ENCODE results near the gene TRABD.

The TRABD gene

GRCh38 chr22:50226875-50227165, 41.1 kb downstream of the TRABD start:
- Histone ChIP-seq H3K27ac (ENCODE audit: low read depth, low read length) (no peak overlapping the region), H3K9me3 (ENCODE audit: control insufficient read depth in 1 of 2, low read length in 2 of 2) (no peaks in the 10 kb centered on the region), H3K4me3 (ENCODE audit: low read depth in 1 of 2, low read length in 2 of 2) (no peak overlapping the region), H3K27me3 (ENCODE audit: control insufficient read depth in 1 of 2, insufficient read depth in 2 of 2, low read length in 2 of 2) (no peaks in the 10 kb centered on the region), H3K9ac (ENCODE audit: low read depth in 1 of 2, low read length in 2 of 2) (no peak overlapping the region), H3K36me3 (ENCODE audit: control insufficient read depth in 1 of 2, insufficient read depth in 2 of 2, low read length in 2 of 2) (peaks cover 19 to 60% of the 10 kb centered on the region in 2 donors), H3K4me1 (ENCODE audit: control insufficient read depth in 1 of 2, insufficient read depth in 2 of 2, low read length in 2 of 2) (no peaks in the 10 kb centered on the region)

GRCh38 chr22:50227579-50228215, 42.0 kb downstream of the TRABD start:
- Histone ChIP-seq H3K36me3 (ENCODE audit: control insufficient read depth in 1 of 2, insufficient read depth in 2 of 2, low read length in 2 of 2) (peaks cover 17 to 59% of the 10 kb centered on the region in 2 donors), H3K9ac (ENCODE audit: low read depth in 1 of 2, low read length in 2 of 2) (no peak overlapping the region), H3K27ac (ENCODE audit: low read depth, low read length) (no peak overlapping the region), H3K4me3 (ENCODE audit: low read depth in 1 of 2, low read length in 2 of 2) (no peak overlapping the region), H3K9me3 (ENCODE audit: control insufficient read depth in 1 of 2, low read length in 2 of 2) (no peaks in the 10 kb centered on the region), H3K27me3 (ENCODE audit: control insufficient read depth in 1 of 2, insufficient read depth in 2 of 2, low read length in 2 of 2) (no peaks in the 10 kb centered on the region), H3K4me1 (ENCODE audit: control insufficient read depth in 1 of 2, insufficient read depth in 2 of 2, low read length in 2 of 2) (no peaks in the 10 kb centered on the region)

- peaks cover 18 to 59% of the 10 kb centered on the region in 2 donors for H3K36me3 ChIP-seq (ENCODE audit: control insufficient read depth in 1 of 2, insufficient read depth in 2 of 2, low read length in 2 of 2)
- H3K4me3 ChIP-seq (ENCODE audit: low read depth in 1 of 2, low read length in 2 of 2) = no peak overlapping the region
- H3K9me3 ChIP-seq (ENCODE audit: control insufficient read depth in 1 of 2, low read length in 2 of 2) = no peaks in the 10 kb centered on the region
- H3K27me3 ChIP-seq (ENCODE audit: control insufficient read depth in 1 of 2, insufficient read depth in 2 of 2, low read length in 2 of 2) = no peaks in the 10 kb centered on the region
- H3K27ac ChIP-seq (ENCODE audit: low read depth, low read length) = no peak overlapping the region
- no peaks in the 10 kb centered on the region for H3K4me1 ChIP-seq (ENCODE audit: control insufficient read depth in 1 of 2, insufficient read depth in 2 of 2, low read length in 2 of 2)
- no peak overlapping the region for H3K9ac ChIP-seq (ENCODE audit: low read depth in 1 of 2, low read length in 2 of 2)
These were observed 42.7 kb downstream of the TRABD start for GRCh38 chr22:50228366-50228765.

- Histone ChIP-seq H3K27me3 (ENCODE audit: control insufficient read depth in 1 of 2, insufficient read depth in 2 of 2, low read length in 2 of 2) (no peaks in the 10 kb centered on the region), H3K4me1 (ENCODE audit: control insufficient read depth in 1 of 2, insufficient read depth in 2 of 2, low read length in 2 of 2) (no peaks in the 10 kb centered on the region), H3K36me3 (ENCODE audit: control insufficient read depth in 1 of 2, insufficient read depth in 2 of 2, low read length in 2 of 2) (peaks cover 10 to 59% of the 10 kb centered on the region in 2 donors), H3K4me3 (ENCODE audit: low read depth in 1 of 2, low read length in 2 of 2) (no peak overlapping the region), H3K9ac (ENCODE audit: low read depth in 1 of 2, low read length in 2 of 2) (no peak overlapping the region), H3K9me3 (ENCODE audit: control insufficient read depth in 1 of 2, low read length in 2 of 2) (no peaks in the 10 kb centered on the region), H3K27ac (ENCODE audit: low read depth, low read length) (no peak overlapping the region)
These were observed 43.7 kb downstream of the TRABD start for GRCh38 chr22:50229370-50229769.

- peaks cover 0 to 2% of the 10 kb centered on the region in 2 donors for H3K9me3 ChIP-seq (ENCODE audit: control insufficient read depth in 1 of 2, low read length in 2 of 2)
- H3K4me3 ChIP-seq (ENCODE audit: low read depth in 1 of 2, low read length in 2 of 2) = no peak overlapping the region
- H3K9ac ChIP-seq (ENCODE audit: low read depth in 1 of 2, low read length in 2 of 2) = no peak overlapping the region
- no peaks in the 10 kb centered on the region for H3K4me1 ChIP-seq (ENCODE audit: control insufficient read depth in 1 of 2, insufficient read depth in 2 of 2, low read length in 2 of 2)
- H3K27me3 ChIP-seq (ENCODE audit: control insufficient read depth in 1 of 2, insufficient read depth in 2 of 2, low read length in 2 of 2) = no peaks in the 10 kb centered on the region
- H3K27ac ChIP-seq (ENCODE audit: low read depth, low read length) = no peak overlapping the region
- H3K36me3 ChIP-seq (ENCODE audit: control insufficient read depth in 1 of 2, insufficient read depth in 2 of 2, low read length in 2 of 2) = peaks cover 4 to 45% of the 10 kb centered on the region in 2 donors
These were observed 46.9 kb downstream of the TRABD start for GRCh38 chr22:50232481-50233151.

GRCh38 chr22:50233223-50233622, 47.5 kb downstream of the TRABD start:
- Histone ChIP-seq H3K9me3 (ENCODE audit: control insufficient read depth in 1 of 2, low read length in 2 of 2) (peaks cover 0 to 2% of the 10 kb centered on the region in 2 donors), H3K4me3 (ENCODE audit: low read depth in 1 of 2, low read length in 2 of 2) (no peak overlapping the region), H3K4me1 (ENCODE audit: control insufficient read depth in 1 of 2, insufficient read depth in 2 of 2, low read length in 2 of 2) (no peaks in the 10 kb centered on the region), H3K27me3 (ENCODE audit: control insufficient read depth in 1 of 2, insufficient read depth in 2 of 2, low read length in 2 of 2) (no peaks in the 10 kb centered on the region), H3K36me3 (ENCODE audit: control insufficient read depth in 1 of 2, insufficient read depth in 2 of 2, low read length in 2 of 2) (peaks cover 4 to 44% of the 10 kb centered on the region in 2 donors), H3K27ac (ENCODE audit: low read depth, low read length) (no peak overlapping the region), H3K9ac (ENCODE audit: low read depth in 1 of 2, low read length in 2 of 2) (no peak overlapping the region)

- H3K27ac ChIP-seq (ENCODE audit: low read depth, low read length) = no peak overlapping the region
- H3K4me3 ChIP-seq (ENCODE audit: low read depth in 1 of 2, low read length in 2 of 2) = no peak overlapping the region
- H3K27me3 ChIP-seq (ENCODE audit: control insufficient read depth in 1 of 2, insufficient read depth in 2 of 2, low read length in 2 of 2) = no peaks in the 10 kb centered on the region
- H3K4me1 ChIP-seq (ENCODE audit: control insufficient read depth in 1 of 2, insufficient read depth in 2 of 2, low read length in 2 of 2) = peaks cover 0 to 11% of the 10 kb centered on the region in 2 donors
- H3K9me3 ChIP-seq (ENCODE audit: control insufficient read depth in 1 of 2, low read length in 2 of 2) = peaks cover 0 to 2% of the 10 kb centered on the region in 2 donors
- H3K36me3 ChIP-seq (ENCODE audit: control insufficient read depth in 1 of 2, insufficient read depth in 2 of 2, low read length in 2 of 2) = peaks cover 4 to 53% of the 10 kb centered on the region in 2 donors
- no peak overlapping the region for H3K9ac ChIP-seq (ENCODE audit: low read depth in 1 of 2, low read length in 2 of 2)
These were observed 51.2 kb downstream of the TRABD start for GRCh38 chr22:50236731-50237409.

- peaks cover 9 to 24% of the 10 kb centered on the region in 2 donors for H3K4me1 ChIP-seq (ENCODE audit: control insufficient read depth in 1 of 2, insufficient read depth in 2 of 2, low read length in 2 of 2)
These were observed 53.0 kb downstream of the TRABD start for GRCh38 chr22:50238755-50239154.

GRCh38 chr22:50242406-50242949, 56.8 kb downstream of the TRABD start:
- H3K27ac ChIP-seq (ENCODE audit: low read depth, low read length) = no peak overlapping the region
- H3K9me3 ChIP-seq (ENCODE audit: control insufficient read depth in 1 of 2, low read length in 2 of 2) = no peaks in the 10 kb centered on the region
- no peaks in the 10 kb centered on the region for H3K27me3 ChIP-seq (ENCODE audit: control insufficient read depth in 1 of 2, insufficient read depth in 2 of 2, low read length in 2 of 2)
- H3K4me1 ChIP-seq (ENCODE audit: control insufficient read depth in 1 of 2, insufficient read depth in 2 of 2, low read length in 2 of 2) = peaks cover 22 to 44% of the 10 kb centered on the region in 2 donors
- peaks cover 7 to 35% of the 10 kb centered on the region in 2 donors for H3K36me3 ChIP-seq (ENCODE audit: control insufficient read depth in 1 of 2, insufficient read depth in 2 of 2, low read length in 2 of 2)
- H3K9ac ChIP-seq (ENCODE audit: low read depth in 1 of 2, low read length in 2 of 2) = peak overlapping the region in 1 of 2 donors; percentile 26
- H3K4me3 ChIP-seq (ENCODE audit: low read depth in 1 of 2, low read length in 2 of 2) = peak overlapping the region; percentile 19 to 55

More at GRCh38 chr22:50238755-50239154, 53.0 kb downstream of the TRABD start:
- Histone ChIP-seq H3K27me3 (ENCODE audit: control insufficient read depth in 1 of 2, insufficient read depth in 2 of 2, low read length in 2 of 2) (no peaks in the 10 kb centered on the region), H3K9me3 (ENCODE audit: control insufficient read depth in 1 of 2, low read length in 2 of 2) (peaks cover 0 to 2% of the 10 kb centered on the region in 2 donors), H3K9ac (ENCODE audit: low read depth in 1 of 2, low read length in 2 of 2) (no peak overlapping the region), H3K36me3 (ENCODE audit: control insufficient read depth in 1 of 2, insufficient read depth in 2 of 2, low read length in 2 of 2) (peaks cover 0 to 37% of the 10 kb centered on the region in 2 donors), H3K4me3 (ENCODE audit: low read depth in 1 of 2, low read length in 2 of 2) (no peak overlapping the region), H3K27ac (ENCODE audit: low read depth, low read length) (no peak overlapping the region)

All from duodenal mucosa (tissue), 2 donors.